ENCODE data around the gene TFPI.

GRCh38 chr2:187529977-187530721 lies 24.1 kb downstream of the TFPI start:
- TF ChIP-seq CTCF (conservative IDR thresholded peaks at IDR 0.05 in 1 of 2, IDR thresholded peaks at IDR 0.05 in 1 of 2; ENCODE audit: extremely low read depth in 1 of 2, insufficient read depth in 1 of 2, low read depth in 1 of 2, low read length in 2 of 2) (no peak), EZH2 (IDR thresholded peaks at IDR 0.05; ENCODE audit: borderline replicate concordance, low read length) (no peak)

All from mammary epithelial cell (primary cell).